ENCODE results near the gene KCNAB1.

Gene KCNAB1

DNA sequence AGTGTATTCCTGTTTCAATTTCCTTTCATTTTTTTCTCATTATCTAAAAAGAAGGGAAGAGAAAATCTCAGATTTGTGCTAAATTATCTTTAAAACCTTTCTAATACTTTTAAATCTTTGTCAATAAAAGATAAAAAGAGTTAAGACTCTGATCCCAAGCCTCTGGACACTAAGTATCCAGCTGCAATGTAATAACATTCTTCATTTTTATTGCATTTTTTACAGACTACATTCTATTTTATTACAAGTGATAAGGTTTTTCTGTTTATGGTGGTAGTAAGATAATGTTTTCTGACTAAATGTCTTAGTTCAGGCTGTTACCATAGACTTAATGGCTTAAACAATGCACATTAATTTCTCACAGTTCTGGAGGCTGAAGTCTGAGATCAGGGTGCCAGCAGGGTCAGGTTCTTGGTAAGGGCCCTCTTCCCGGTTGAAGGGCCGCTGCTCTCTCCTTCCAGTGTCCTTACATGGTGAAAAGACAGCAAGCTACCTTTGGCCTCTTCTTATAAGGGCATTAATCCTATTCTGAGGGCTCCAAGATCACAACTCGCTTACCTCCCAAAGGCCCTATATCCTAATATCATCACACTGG lies 19.7 kb downstream of the KCNAB1 start:
- DNase-seq: no peak

DNA sequence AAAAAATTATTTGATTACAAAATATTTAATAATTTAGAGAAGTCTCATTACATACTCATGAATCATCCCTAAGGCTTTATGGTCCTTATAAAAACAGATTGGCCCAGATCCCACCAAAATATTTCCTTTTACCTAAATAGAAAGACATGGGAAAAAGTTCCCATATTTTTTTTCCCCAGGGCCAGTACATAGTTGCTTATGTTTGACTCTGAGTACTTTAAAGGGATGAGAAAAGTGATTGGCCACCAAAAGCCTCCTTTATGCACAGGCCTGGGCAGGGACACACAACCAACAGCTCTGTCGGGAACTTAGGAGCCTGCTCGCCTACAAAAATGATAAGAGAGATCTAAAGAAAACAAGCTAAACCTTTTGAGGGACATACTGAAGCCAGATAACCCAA lies 22.3 kb downstream of the KCNAB1 start:
- DNase-seq: no peak

DNA sequence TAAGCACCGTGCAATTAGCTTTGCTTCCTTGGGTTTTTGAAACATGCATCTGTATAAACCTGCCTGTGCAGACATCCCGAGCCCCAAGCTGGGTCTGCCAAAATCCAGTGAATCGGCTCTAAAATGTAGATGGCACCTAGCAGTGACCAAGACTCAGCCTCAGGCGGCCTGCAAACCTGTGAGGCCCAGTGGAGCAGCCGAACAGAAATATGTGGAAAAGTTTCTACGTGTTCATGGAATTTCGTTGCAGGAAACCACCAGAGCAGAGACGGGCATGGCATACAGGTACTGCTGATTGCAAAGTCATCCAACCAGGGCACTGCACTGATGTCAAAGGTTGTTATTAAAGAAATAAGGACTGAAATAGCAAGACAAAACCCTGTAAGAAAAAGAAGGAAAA lies 22.8 kb downstream of the KCNAB1 start:
- no peak for DNase-seq

DNA sequence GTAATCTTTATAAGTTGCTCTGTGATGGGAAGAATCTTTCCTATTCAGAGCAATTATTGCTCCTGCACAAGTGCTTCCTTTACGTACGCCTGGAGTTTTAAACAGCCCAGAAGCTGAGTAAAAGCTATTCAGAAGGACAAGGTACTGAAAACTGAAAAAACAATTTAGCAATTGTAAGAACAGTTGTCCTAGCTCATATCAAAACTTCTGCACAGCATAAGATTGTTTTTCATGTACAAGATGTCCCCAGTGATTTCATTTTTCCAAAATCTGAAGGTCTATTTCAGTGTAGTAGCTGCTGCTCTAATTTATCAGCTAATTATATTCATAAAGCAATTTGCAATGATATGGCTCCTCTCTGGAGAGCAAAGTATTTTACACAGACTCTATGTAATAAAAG lies 23.7 kb downstream of the KCNAB1 start:
- DNase-seq: no peak

DNA sequence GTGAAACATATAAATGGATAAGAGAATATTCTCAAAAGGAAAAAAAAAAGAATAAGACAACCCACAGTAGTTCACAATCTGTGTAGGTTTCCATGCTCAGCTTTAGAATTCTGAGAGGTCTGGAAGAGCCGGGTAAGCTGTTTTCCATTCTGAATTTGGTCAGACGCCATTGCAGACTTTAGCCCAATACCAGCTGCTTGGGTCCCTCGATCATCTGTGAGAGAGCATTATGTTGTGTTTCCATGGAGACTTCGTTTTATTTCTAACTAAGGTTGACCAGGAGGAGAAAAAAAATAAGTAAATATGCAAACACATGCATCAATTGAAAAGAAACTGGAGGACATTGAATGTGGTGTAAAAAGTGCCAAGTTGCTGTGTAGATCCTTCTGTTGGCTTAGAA lies 25.5 kb downstream of the KCNAB1 start:
- DNase-seq: no peak

DNA sequence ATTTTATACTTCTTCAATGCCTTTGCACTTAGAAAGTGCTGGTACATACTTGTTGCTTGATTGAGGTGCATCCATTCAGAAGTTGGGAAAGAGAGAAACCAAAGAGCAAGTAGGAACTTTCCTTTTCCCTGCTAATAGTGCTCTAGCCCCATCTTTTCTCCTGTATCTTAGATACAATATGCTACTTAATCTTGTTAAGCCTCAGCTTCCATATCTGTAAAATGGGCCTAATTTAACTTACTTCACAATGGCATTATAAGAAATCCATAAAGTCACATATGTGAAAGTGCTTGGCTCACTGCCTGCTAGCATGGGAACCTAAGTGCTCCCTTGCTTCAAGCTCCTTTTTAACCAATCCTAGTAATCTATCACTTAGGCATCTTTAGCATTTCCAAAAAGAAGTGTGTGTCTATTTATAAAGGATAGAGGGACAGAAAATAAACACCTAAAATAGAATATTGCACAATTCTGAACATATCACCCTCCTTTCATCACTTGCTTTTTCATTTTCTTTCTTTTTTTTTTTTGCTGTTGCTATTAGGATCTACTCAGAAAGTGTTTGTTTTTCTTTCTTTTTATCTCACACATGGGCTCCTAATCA lies 28.1 kb downstream of the KCNAB1 start:
- no peak for DNase-seq

DNA sequence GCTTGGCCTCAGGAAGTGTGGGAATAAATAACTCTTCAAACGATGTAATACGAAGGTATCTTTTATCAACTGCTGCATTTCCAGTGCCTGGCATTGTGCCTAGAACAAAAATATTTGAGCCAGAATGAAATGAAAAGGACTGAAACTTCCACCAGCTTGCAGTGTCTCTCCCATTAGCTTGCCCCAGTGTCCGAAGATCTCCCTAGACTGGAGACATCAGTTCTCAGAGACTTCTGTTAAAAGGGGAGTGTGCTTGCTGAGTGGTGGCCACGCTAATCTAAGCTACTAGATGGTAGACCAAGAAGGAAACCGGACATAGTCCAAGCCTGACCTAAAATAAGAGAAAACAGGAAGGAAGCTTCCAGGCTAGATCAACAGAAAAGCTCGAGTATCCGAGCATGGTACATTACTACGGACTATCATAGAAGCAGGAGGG lies 28.6 kb downstream of the KCNAB1 start:
- no peak for DNase-seq

DNA sequence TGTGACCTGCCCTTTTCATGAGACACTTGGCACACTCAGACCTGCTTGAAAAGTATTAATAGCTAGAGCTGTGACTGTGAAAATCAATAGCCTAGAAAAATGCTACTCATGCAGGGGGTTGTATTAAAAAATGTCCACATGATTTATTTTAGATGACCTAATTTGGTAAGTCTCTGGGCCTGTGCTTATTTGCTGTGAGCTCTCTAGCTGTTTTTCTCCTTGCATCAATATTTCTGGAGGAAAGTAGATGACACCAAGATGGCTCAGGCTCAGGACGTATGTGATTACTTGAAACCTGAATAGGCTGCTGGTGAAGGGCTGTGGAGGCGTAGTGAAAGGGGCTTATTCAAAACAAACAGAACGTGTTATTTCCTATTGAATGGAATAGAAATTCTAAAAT lies 29.5 kb downstream of the KCNAB1 start:
- no peak for DNase-seq

DNA sequence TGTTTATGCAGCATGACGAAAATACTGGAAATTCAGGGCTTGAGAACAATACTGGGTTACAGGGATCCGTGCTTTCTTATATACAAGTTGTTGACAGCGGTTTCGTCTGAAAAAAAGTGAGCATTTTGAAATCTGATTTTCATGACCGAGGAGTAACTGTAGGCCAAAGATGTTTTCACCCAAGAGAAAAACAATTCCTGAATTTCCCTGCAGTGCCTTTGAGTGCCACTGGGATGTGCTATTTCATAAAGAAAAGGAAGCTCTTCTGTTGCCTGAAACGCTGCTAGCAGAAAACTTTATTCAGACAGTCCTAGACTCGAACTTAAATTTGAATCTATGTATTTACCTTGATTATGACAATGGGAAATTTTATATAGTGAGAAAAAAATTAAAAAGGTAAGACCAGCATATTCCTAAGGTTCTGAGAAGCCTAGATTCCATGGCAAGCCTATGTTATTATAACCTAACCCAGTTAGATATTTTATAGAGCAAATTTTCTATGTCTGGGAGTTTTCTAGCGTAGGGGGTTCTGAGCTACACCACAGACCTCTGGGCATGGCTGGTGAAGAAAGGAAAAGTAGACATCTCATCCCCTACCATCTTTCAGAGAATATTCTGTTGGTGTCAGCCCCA lies 30.2 kb downstream of the KCNAB1 start:
- DNase-seq: peak in 1 of 2 experiments; percentile 15

DNA sequence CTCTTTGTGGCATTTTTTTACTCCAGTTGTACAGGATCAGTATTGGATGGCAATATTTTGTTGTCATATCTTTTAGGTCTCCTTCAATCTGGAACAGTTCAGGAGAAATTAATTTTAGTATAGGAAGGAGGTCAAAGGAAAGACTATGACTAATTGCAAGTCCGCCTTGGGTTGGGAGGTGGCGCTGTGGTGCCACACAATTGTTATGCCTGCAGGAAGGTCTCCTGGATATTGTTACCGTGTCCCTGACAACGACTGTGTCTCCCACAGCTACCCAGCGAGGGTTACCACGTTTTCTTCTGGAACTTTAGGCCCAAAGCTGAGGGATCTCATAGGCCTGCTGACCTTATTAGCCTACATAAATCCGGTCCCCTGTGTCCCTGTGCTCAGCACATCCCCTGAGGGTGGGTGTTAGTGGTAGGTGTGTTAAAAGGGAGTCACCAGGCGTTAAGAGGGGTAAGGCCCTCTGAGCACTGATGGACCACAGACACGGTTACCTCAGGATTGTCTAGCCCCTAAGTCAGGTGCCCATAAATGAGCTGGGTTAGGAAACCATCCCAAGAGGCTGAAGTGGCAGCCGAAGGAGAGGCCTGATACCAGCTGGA lies 31.5 kb downstream of the KCNAB1 start:
- DNase-seq: peak in 1 of 2 experiments; percentile 15

DNA sequence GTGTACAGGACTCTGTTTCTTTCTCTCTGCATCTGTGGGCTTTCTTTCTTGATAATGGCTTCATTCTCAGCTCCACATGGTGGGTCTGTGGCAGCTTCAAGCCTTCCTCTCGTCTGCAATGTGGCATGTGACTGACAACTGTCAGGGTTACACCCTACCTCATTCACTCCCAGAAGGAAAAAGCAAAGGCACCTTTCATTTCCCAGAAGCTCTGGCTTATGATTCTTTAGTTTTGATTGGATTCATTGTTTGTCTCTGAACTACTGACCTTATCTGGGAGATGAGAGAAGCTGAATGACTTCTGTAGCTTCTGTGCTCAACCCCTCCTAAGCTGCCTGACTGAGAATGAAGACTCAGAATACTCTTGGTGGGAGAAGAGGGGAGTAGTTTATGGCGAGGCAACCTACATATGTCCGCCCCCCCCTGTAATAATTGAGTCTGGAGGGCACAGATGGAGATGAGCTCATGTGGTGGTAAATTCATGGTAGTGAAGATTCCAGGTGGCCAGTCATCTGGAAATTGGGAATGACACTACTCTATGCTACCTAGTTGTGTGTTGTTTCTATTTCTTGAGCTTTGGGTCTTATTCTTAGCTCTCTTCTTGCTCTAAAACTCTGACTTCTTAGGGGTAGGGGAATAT lies 38.4 kb downstream of the KCNAB1 start:
- DNase-seq: no peak

DNA sequence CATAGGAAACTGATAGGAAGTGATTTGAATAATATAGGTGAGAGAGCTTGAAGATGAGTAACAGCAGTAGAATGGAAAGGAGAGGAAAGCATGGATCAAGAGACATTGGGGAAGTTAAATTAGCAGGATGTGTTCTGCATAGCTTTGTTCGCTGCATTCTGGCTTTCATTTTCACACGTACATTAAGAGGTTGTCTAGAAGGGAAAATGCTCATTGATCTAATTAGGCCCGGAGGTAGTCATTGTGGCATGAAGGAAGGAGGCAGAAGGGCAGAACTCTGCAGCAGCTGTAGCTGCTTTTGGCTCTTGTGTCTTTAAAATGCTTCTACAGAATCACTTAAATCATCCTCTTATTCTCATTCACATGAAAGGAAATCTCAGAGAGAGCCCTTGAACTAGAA lies 40.3 kb downstream of the KCNAB1 start:
- DNase-seq: no peak

DNA sequence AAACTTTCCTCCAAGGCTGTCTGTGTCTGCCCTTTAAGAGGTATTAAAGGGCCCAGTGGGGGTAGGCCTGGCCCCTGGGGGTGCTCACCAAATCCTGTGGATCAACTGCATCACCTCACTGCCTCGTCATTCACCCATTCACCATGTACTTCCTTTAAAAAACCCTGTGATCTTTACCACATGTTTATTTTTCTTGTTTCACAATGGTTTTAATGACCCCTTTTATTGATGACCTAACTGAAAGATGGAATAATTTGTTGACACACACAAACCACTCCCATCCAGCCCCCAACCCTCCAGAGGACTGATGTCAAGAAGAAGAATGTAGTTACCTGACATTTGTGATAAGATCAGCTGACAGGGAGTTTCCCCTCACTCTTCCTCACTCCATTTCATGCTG lies 40.8 kb downstream of the KCNAB1 start:
- no peak for DNase-seq

DNA sequence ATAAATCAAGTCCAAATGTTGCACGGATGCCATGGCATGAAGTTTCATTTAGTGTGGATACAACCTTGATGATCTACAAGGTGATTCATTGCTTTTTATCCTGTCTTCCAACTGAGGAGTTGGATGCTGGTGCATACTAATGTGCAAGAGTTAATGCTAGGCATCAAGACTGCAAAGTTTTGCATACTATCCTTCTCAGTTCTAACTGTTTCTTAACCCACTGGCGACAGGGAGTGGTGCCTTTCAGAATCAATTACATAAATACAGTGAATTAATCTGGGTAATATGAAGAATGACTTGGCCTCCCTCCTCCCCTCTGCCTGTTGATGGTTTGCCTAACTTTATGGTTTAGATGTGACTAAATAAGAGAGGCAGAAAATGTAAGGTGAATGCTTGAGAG lies 43.5 kb downstream of the KCNAB1 start:
- DNase-seq: no peak

DNA sequence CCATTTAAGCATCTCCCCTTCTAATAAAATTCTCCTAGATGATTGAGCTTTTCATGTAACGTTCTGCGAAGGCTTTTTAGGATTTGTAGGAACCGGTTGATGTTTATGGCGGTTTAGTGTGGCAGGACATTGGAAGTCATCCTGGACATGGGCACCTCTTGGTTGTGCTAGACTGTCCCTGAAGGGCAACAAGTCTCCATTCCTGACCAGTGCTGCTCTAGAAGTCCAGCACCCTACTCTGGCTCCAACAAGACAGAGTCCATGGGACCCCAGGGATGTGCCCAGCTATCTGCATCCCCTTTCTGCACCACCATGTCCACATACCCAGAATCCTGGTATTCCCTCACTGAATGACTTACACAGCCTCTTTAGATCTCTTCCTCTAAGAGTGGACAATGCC lies 46.4 kb downstream of the KCNAB1 start:
- DNase-seq: no peak

DNA sequence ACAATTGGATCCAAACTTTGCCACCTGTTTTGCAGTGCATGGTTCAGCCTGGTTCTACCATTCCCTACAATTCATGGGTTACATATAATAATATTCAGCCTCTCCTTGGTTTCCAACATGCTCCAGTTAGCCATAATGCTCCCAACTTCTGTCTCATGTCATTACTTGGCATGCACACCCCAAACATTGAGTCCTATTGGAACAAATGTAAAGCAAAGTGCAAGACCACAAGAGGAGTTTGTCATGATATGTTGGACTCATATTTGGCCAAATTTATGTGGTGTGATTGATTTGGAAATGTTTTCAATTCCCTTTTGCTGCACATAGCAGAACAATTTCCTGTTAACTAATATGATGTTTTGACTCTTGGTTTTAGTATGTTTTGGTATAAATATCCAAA lies 50.2 kb downstream of the KCNAB1 start:
- DNase-seq: no peak

DNA sequence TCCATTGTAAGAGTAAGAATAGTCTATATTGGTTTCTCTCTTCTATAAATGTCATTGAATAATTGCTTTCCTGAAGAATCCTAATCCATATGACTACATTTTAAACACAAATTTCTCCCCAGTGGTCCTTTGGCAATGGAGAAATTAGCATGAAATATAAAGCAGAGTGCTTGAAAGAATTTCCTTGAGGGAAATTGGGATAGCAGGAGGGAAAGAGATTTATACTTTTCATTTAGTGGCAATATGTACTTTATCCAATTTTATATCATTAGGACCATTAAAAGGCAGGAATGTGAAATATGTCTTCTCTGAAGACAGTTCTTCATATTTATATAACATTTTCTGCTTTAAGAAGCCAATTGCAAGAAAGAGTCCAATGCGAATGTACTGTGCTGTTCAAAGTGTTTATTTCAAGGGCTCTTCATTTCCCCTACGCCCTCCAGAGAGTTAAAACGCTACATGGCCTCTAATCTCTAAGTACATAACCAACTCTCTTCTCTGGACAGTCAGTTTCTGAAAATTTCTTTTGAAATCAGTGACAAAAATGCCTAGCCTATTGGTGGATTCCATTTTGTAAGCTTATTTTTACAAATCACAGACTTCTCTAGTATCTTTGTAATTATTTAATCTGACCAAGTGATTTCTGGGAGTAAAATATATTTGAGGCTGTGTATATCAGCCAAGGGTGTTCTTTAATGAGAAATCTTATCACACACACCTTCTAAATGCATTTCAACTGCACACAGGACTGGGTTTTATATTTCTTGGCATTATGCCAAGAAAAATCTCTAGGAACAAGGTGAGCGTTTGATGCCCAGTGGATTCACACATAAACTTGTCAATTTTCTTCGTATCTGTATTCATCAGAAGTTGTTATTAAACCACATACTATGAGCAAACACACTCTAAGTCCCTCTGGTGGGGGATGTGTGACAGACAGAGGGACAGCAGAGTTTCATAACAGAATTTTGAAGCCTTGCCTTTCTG lies 51.2 kb downstream of the KCNAB1 start:
- DNase-seq: no peak

DNA sequence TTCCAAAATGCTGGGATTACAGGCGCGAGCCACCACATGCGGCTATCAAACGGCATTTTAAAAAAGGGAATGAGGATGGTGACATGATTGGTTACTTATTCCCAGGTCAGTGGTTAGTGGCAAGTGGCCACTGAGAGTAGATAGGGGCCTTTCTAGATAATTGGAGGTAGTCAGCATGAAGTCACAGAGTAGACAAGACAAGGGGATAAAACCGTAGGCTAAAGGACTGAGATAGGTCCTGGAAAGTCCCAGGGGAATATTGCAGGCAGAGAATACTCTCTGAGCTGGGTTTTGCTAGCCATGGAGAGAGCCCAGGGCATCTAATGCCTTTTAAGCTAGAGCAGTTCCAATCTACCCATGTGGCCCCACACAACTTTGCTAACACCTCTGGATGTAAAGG lies 52.2 kb downstream of the KCNAB1 start:
- no peak for DNase-seq

DNA sequence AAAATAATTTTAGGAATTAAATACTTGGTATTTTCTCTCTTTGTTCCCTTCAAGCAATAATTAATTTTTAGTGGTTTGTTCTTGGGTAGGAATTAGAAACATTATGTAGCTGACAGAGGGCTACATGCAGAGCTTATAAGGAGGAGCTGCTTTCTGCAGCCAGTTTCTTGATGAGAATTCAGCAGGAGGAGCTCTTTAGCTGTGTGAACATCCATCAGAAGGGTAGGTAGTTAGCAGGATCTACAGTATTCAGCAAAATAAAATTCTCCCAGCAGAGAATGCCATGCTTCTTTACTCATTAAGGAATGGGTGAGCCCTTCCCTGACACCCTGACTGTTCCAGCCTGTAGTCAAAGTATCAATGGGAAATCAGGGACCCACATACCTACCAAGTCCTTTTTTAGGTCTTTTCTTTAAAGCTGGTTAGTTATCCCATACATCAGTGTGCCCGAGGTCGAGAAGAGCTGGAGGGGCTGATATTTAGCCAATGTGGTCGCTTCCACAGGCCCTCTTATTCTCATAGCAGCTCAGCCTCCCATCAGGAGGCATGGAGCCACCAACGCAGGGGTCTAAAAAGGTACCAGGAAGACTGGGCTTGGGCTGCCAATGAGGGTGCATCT lies 54.0 kb downstream of the KCNAB1 start:
- DNase-seq: no peak

DNA sequence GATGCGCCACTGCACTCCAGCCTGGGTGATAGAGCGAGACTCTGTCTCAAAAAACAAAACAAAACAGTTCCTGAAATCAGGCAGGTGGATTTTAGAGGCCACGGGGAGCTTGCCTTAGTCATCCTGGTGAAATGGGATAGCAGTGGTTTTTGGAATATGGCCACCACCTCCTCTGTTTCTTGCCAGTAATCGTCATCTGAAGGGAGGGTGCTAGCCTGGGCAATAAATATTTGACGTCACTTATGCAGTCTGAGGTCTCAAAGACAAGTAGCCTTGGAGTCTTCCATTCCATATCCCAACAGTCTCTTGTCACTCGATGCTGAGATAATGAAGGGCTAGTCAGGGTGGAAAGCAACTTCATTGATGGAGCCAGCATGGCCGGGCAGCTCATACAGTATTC lies 55.2 kb downstream of the KCNAB1 start:
- DNase-seq: no peak

DNA sequence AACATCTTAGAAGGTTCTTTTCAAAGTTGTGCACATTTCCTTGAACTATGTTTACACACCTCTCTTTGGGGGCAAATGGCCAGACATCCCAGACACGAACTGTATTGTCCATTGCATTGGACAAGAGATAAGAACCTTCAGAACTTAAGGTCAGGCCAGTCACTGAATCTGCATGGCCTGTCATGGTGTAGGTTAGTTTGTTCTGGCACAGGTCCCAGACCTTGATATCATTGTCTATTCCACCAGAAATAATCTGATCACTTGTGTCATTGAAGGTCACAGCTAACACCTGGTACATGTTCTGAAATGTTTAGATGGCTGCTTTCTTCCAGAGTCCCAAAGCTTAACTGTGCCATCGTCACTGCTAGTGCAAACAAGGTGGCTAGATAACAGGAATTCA lies 55.7 kb downstream of the KCNAB1 start:
- no peak for DNase-seq

DNA sequence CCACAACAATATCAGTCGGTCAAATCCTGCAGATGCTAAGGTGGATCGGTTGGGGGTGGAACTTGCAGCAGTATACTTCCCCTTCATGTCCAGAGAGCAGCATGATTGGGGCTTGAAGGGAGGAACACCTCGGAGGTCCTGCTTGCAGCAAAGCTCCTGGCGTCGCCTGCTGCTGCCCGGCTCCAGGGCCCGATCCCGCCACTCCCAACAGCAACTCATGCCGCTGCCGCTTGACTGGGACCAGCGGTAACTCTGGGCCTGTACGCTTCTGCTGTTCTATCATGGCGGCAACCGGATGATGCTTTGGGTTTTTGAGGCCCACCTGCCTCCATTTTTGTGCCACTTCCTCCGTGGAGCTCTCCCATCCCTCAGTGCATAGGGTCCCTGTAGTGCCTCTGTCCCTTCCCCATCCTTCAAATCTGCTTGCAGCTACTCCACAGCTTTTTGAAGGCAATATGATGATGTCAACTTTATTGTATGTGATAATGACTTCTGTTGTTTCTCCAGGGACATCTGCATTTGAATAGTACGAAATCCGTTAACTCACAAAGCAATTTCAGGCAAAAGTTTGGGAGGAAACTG lies 56.3 kb downstream of the KCNAB1 start:
- DNase-seq: no peak

Data from cerebellar nuclear complex (tissue), 1 donor.